Measurements from ENCODE around the gene IQGAP2.
"Not testable (repeated sequence)": the region's sequence is repeated elsewhere in the genome, so short reads cannot be mapped to it uniquely, and the experiment has no call there.

Gene IQGAP2

GRCh38 chr5:76402886-76403765 is at the start of gene IQGAP2:
Gene IQGAP2 (plus strand): TSS chr5:76403285. CDS start chr5:76403546, 261 bp downstream.
- DNase-seq, result peak; percentile 83

- DNase-seq, result no peak
Observed at GRCh38 chr5:76356887-76357286, 46.2 kb upstream of the IQGAP2 start.

GRCh38 chr5:76363352-76364225 is 39.5 kb upstream of the IQGAP2 start:
- DNase-seq, result no peak

- DNase-seq, result no peak
Observed at GRCh38 chr5:76364226-76364589, 38.9 kb upstream of the IQGAP2 start.

GRCh38 chr5:76365561-76365960 is 37.5 kb upstream of the IQGAP2 start:
- no peak for DNase-seq

GRCh38 chr5:76366596-76366995 is 36.5 kb upstream of the IQGAP2 start:
- no peak for DNase-seq

GRCh38 chr5:76367623-76368371 is 35.3 kb upstream of the IQGAP2 start:
- peak; percentile 37 for DNase-seq

- no peak for DNase-seq
Observed at GRCh38 chr5:76368941-76369340, 34.1 kb upstream of the IQGAP2 start.

GRCh38 chr5:76369668-76370067 is 33.4 kb upstream of the IQGAP2 start:
- DNase-seq, result not testable (repeated sequence)

- peak; percentile 66 for DNase-seq
Observed at GRCh38 chr5:76371960-76372322, 31.1 kb upstream of the IQGAP2 start.

- DNase-seq, result peak; percentile 96
Observed at GRCh38 chr5:76372323-76373054, 30.6 kb upstream of the IQGAP2 start.

GRCh38 chr5:76376148-76376865 is 26.8 kb upstream of the IQGAP2 start:
- no peak for DNase-seq

GRCh38 chr5:76376866-76377230 is 26.2 kb upstream of the IQGAP2 start:
- no peak for DNase-seq

- no peak for DNase-seq
Observed at GRCh38 chr5:76378355-76378754, 24.7 kb upstream of the IQGAP2 start.

GRCh38 chr5:76379316-76379715 is 23.8 kb upstream of the IQGAP2 start:
- peak; percentile 73 for DNase-seq

- no peak for DNase-seq
Observed at GRCh38 chr5:76379855-76380254, 23.2 kb upstream of the IQGAP2 start.

GRCh38 chr5:76380346-76381066 is 22.6 kb upstream of the IQGAP2 start:
- DNase-seq, result no peak

- DNase-seq, result no peak
Observed at GRCh38 chr5:76383126-76383832, 19.8 kb upstream of the IQGAP2 start.

- DNase-seq, result no peak
Observed at GRCh38 chr5:76384189-76384588, 18.9 kb upstream of the IQGAP2 start.

- DNase-seq, result no peak
Observed at GRCh38 chr5:76384705-76385104, 18.4 kb upstream of the IQGAP2 start.
